ENCODE measurements around the gene ARHGEF4.
"Not testable (repeated sequence)": the region's sequence is repeated elsewhere in the genome, so short reads cannot be mapped to it uniquely, and the experiment has no call there.

ARHGEF4 gene

GRCh38 chr2:130884013-130884412 is 47.3 kb downstream of the ARHGEF4 start:
- no peak for TF ChIP-seq ZNF274 (IDR thresholded peaks at IDR 0.05; ENCODE audit: low read depth, low read length)
- H3K4me3 ChIP-seq (ENCODE audit: low read length): no peak overlapping the region

- TF ChIP-seq ZNF274 (IDR thresholded peaks at IDR 0.05; ENCODE audit: low read depth, low read length): no peak
- no peak overlapping the region for H3K4me3 ChIP-seq (ENCODE audit: low read length)
Measured at GRCh38 chr2:130884503-130884902, 47.8 kb downstream of the ARHGEF4 start.

- no peak overlapping the region for H3K4me3 ChIP-seq (ENCODE audit: low read length)
- TF ChIP-seq ZNF274 (IDR thresholded peaks at IDR 0.05; ENCODE audit: low read depth, low read length): no peak
Measured at GRCh38 chr2:130887643-130888042, 50.9 kb downstream of the ARHGEF4 start.

GRCh38 chr2:130890941-130891669 is 54.4 kb downstream of the ARHGEF4 start:
- TF ChIP-seq ZNF274 (IDR thresholded peaks at IDR 0.05; ENCODE audit: low read depth, low read length): no peak
- no peak overlapping the region for H3K4me3 ChIP-seq (ENCODE audit: low read length)

- no peak for TF ChIP-seq ZNF274 (IDR thresholded peaks at IDR 0.05; ENCODE audit: low read depth, low read length)
- no peak overlapping the region for H3K4me3 ChIP-seq (ENCODE audit: low read length)
Measured at GRCh38 chr2:130891966-130892365, 55.3 kb downstream of the ARHGEF4 start.

GRCh38 chr2:130892793-130893785 is 56.4 kb downstream of the ARHGEF4 start:
- H3K4me3 ChIP-seq (ENCODE audit: low read length): no peak overlapping the region
- TF ChIP-seq ZNF274 (IDR thresholded peaks at IDR 0.05; ENCODE audit: low read depth, low read length): no peak

- TF ChIP-seq ZNF274 (IDR thresholded peaks at IDR 0.05; ENCODE audit: low read depth, low read length): no peak
- H3K4me3 ChIP-seq (ENCODE audit: low read length): no peak overlapping the region
Measured at GRCh38 chr2:130894326-130894942, 57.7 kb downstream of the ARHGEF4 start.

GRCh38 chr2:130896813-130897212 is 60.1 kb downstream of the ARHGEF4 start:
- H3K4me3 ChIP-seq (ENCODE audit: low read length): no peak overlapping the region
- TF ChIP-seq ZNF274 (IDR thresholded peaks at IDR 0.05; ENCODE audit: low read depth, low read length): no peak

GRCh38 chr2:130898553-130898952 is 61.8 kb downstream of the ARHGEF4 start:
- no peak for TF ChIP-seq ZNF274 (IDR thresholded peaks at IDR 0.05; ENCODE audit: low read depth, low read length)
- H3K4me3 ChIP-seq (ENCODE audit: low read length): no peak overlapping the region

GRCh38 chr2:130899306-130899705 is 62.6 kb downstream of the ARHGEF4 start:
- TF ChIP-seq ZNF274 (IDR thresholded peaks at IDR 0.05; ENCODE audit: low read depth, low read length): no peak
- no peak overlapping the region for H3K4me3 ChIP-seq (ENCODE audit: low read length)

- H3K4me3 ChIP-seq (ENCODE audit: low read length): no peak overlapping the region
- TF ChIP-seq ZNF274 (IDR thresholded peaks at IDR 0.05; ENCODE audit: low read depth, low read length): no peak
Measured at GRCh38 chr2:130901061-130901460, 64.3 kb downstream of the ARHGEF4 start.

GRCh38 chr2:130901626-130902025 is 64.9 kb downstream of the ARHGEF4 start:
- not testable (repeated sequence) for H3K4me3 ChIP-seq (ENCODE audit: low read length)

- no peak for TF ChIP-seq ZNF274 (IDR thresholded peaks at IDR 0.05; ENCODE audit: low read depth, low read length)
- no peak overlapping the region for H3K4me3 ChIP-seq (ENCODE audit: low read length)
Measured at GRCh38 chr2:130908832-130909231, 72.1 kb downstream of the ARHGEF4 start.

- H3K4me3 ChIP-seq (ENCODE audit: low read length): no peak overlapping the region
- no peak for TF ChIP-seq ZNF274 (IDR thresholded peaks at IDR 0.05; ENCODE audit: low read depth, low read length)
Measured at GRCh38 chr2:130910931-130911330, 74.2 kb downstream of the ARHGEF4 start.

Data from GM08714 (cell line).